Measurements from ENCODE around the gene FOXC2.
"Not testable (repeated sequence)": the region's sequence is repeated elsewhere in the genome, so short reads cannot be mapped to it uniquely, and the experiment has no call there.

FOXC2 gene

GRCh38 chr16:86587487-86587886 lies 20.9 kb downstream of the FOXC2 start:
- Histone ChIP-seq H3K27ac (ENCODE audit: low read length) (no peak overlapping the region), H3K9me3 (ENCODE audit: insufficient read depth, low read length, severe bottlenecking) (no peaks in the 10 kb centered on the region), H3K27me3 (ENCODE audit: insufficient read depth, low read length, poor library complexity) (peaks cover 3% of the 10 kb centered on the region), H3K4me1 (ENCODE audit: insufficient read depth, low read length) (no peaks in the 10 kb centered on the region), H4K20me1 (ENCODE audit: insufficient read depth, low read length) (no peaks in the 10 kb centered on the region), H3K36me3 (ENCODE audit: insufficient read depth, low read length) (no peaks in the 10 kb centered on the region), H3K4me3 (ENCODE audit: low read depth in 1 of 2, low read length in 2 of 2) (no peak overlapping the region), H3K9ac (ENCODE audit: low read depth, low read length) (no peak overlapping the region), H3K79me2 (ENCODE audit: insufficient read depth, low read length) (no peaks in the 10 kb centered on the region), H3K4me2 (ENCODE audit: insufficient read depth, low read length) (no peak overlapping the region), H2AFZ (ENCODE audit: low read depth, low read length) (no peak overlapping the region)
- no peak for ATAC-seq (ENCODE audit: insufficient read depth, low read depth)
- no peak for DNase-seq
- TF ChIP-seq CTCF (IDR thresholded peaks at IDR 0.05; ENCODE audit: borderline replicate concordance, extremely low read depth, low read length, poor library complexity, severe bottlenecking) (no peak), EZH2 (IDR thresholded peaks at IDR 0.05; ENCODE audit: borderline replicate concordance, low read depth, low read length, severe bottlenecking) (no peak)

GRCh38 chr16:86587955-86588354 lies 21.3 kb downstream of the FOXC2 start:
- not testable (repeated sequence) for H3K27ac ChIP-seq (ENCODE audit: low read length); H4K20me1 ChIP-seq (ENCODE audit: insufficient read depth, low read length); H3K27me3 ChIP-seq (ENCODE audit: insufficient read depth, low read length, poor library complexity); H3K36me3 ChIP-seq (ENCODE audit: insufficient read depth, low read length); H3K9me3 ChIP-seq (ENCODE audit: insufficient read depth, low read length, severe bottlenecking); ATAC-seq (ENCODE audit: insufficient read depth, low read depth); H3K4me3 ChIP-seq (ENCODE audit: low read depth in 1 of 2, low read length in 2 of 2); H3K4me1 ChIP-seq (ENCODE audit: insufficient read depth, low read length); H3K79me2 ChIP-seq (ENCODE audit: insufficient read depth, low read length); H3K4me2 ChIP-seq (ENCODE audit: insufficient read depth, low read length); H3K9ac ChIP-seq (ENCODE audit: low read depth, low read length); H2AFZ ChIP-seq (ENCODE audit: low read depth, low read length); DNase-seq

GRCh38 chr16:86590501-86591144 lies 24.0 kb downstream of the FOXC2 start:
- no peak overlapping the region for H3K9ac ChIP-seq (ENCODE audit: low read depth, low read length)
- no peaks in the 10 kb centered on the region for H3K79me2 ChIP-seq (ENCODE audit: insufficient read depth, low read length)
- H4K20me1 ChIP-seq (ENCODE audit: insufficient read depth, low read length): no peaks in the 10 kb centered on the region
- no peak overlapping the region for H3K4me2 ChIP-seq (ENCODE audit: insufficient read depth, low read length)
- H3K4me3 ChIP-seq (ENCODE audit: low read depth in 1 of 2, low read length in 2 of 2): no peak overlapping the region
- H3K9me3 ChIP-seq (ENCODE audit: insufficient read depth, low read length, severe bottlenecking): no peaks in the 10 kb centered on the region
- DNase-seq (no peak), ATAC-seq (ENCODE audit: insufficient read depth, low read depth) (no peak)
- H3K27ac ChIP-seq (ENCODE audit: low read length): no peak overlapping the region
- TF ChIP-seq CTCF (IDR thresholded peaks at IDR 0.05; ENCODE audit: borderline replicate concordance, extremely low read depth, low read length, poor library complexity, severe bottlenecking) (no peak), EZH2 (IDR thresholded peaks at IDR 0.05; ENCODE audit: borderline replicate concordance, low read depth, low read length, severe bottlenecking) (no peak)
- no peaks in the 10 kb centered on the region for H3K36me3 ChIP-seq (ENCODE audit: insufficient read depth, low read length)
- H3K4me1 ChIP-seq (ENCODE audit: insufficient read depth, low read length): no peaks in the 10 kb centered on the region
- no peak overlapping the region for H2AFZ ChIP-seq (ENCODE audit: low read depth, low read length)
- H3K27me3 ChIP-seq (ENCODE audit: insufficient read depth, low read length, poor library complexity): peaks cover 20% of the 10 kb centered on the region

- TF ChIP-seq CTCF (IDR thresholded peaks at IDR 0.05; ENCODE audit: borderline replicate concordance, extremely low read depth, low read length, poor library complexity, severe bottlenecking) (no peak), EZH2 (IDR thresholded peaks at IDR 0.05; ENCODE audit: borderline replicate concordance, low read depth, low read length, severe bottlenecking) (no peak)
Observed at GRCh38 chr16:86591270-86591669, 24.6 kb downstream of the FOXC2 start.

More at GRCh38 chr16:86591270-86591669, 24.6 kb downstream of the FOXC2 start:
- no peak overlapping the region for H3K4me3 ChIP-seq (ENCODE audit: low read depth in 1 of 2, low read length in 2 of 2)
- no peaks in the 10 kb centered on the region for H3K36me3 ChIP-seq (ENCODE audit: insufficient read depth, low read length)
- H4K20me1 ChIP-seq (ENCODE audit: insufficient read depth, low read length): no peaks in the 10 kb centered on the region
- H3K27ac ChIP-seq (ENCODE audit: low read length): no peak overlapping the region
- no peak for DNase-seq
- no peaks in the 10 kb centered on the region for H3K9me3 ChIP-seq (ENCODE audit: insufficient read depth, low read length, severe bottlenecking)
- no peaks in the 10 kb centered on the region for H3K4me1 ChIP-seq (ENCODE audit: insufficient read depth, low read length)
- no peaks in the 10 kb centered on the region for H3K79me2 ChIP-seq (ENCODE audit: insufficient read depth, low read length)
- no peak overlapping the region for H2AFZ ChIP-seq (ENCODE audit: low read depth, low read length)
- ATAC-seq (ENCODE audit: insufficient read depth, low read depth): no peak
- no peak overlapping the region for H3K9ac ChIP-seq (ENCODE audit: low read depth, low read length)
- no peak overlapping the region for H3K4me2 ChIP-seq (ENCODE audit: insufficient read depth, low read length)
- H3K27me3 ChIP-seq (ENCODE audit: insufficient read depth, low read length, poor library complexity): peaks cover 20% of the 10 kb centered on the region
